Liver (tissue), 2 donors: Measurements from ENCODE around the gene PPP1R10.

ENCODE experiments used
- MAX ChIP-seq: IDR thresholded peaks from 2 replicates; pipeline ENCODE4 v1.6.1; 2016; ENCODE audit warnings: antibody characterized with exemption
- REST ChIP-seq: IDR thresholded peaks from 2 replicates; pipeline ENCODE4 v1.6.1; 2016; ENCODE audit warnings: antibody characterized with exemption, mild to moderate bottlenecking
- YY1 ChIP-seq: IDR thresholded peaks from 2 replicates; pipeline ENCODE4 v1.6.1; 2016; ENCODE audit warnings: antibody characterized with exemption, mild to moderate bottlenecking
- TF ChIP-seq, protein P1 (sequence below): fragments of 150-350 bp; IDR thresholded peaks from 2 replicates; pipeline ENCODE4 v1.5.1; 2017; ENCODE audit warnings: improper control_type of control experiment, low read depth, low read length; ENCODE audit not compliant: missing input control
- TF ChIP-seq, protein P2 (sequence below): IDR thresholded peaks from 2 replicates; pipeline ENCODE4 v1.6.1; 2016; ENCODE audit warnings: antibody characterized with exemption
- donor health status: healthy.

- TF ChIP-seq, protein P1, sequence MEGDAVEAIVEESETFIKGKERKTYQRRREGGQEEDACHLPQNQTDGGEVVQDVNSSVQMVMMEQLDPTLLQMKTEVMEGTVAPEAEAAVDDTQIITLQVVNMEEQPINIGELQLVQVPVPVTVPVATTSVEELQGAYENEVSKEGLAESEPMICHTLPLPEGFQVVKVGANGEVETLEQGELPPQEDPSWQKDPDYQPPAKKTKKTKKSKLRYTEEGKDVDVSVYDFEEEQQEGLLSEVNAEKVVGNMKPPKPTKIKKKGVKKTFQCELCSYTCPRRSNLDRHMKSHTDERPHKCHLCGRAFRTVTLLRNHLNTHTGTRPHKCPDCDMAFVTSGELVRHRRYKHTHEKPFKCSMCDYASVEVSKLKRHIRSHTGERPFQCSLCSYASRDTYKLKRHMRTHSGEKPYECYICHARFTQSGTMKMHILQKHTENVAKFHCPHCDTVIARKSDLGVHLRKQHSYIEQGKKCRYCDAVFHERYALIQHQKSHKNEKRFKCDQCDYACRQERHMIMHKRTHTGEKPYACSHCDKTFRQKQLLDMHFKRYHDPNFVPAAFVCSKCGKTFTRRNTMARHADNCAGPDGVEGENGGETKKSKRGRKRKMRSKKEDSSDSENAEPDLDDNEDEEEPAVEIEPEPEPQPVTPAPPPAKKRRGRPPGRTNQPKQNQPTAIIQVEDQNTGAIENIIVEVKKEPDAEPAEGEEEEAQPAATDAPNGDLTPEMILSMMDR = no peak
- TF ChIP-seq MAX (no peak), REST (no peak), YY1 (no peak)
- TF ChIP-seq, protein P2, sequence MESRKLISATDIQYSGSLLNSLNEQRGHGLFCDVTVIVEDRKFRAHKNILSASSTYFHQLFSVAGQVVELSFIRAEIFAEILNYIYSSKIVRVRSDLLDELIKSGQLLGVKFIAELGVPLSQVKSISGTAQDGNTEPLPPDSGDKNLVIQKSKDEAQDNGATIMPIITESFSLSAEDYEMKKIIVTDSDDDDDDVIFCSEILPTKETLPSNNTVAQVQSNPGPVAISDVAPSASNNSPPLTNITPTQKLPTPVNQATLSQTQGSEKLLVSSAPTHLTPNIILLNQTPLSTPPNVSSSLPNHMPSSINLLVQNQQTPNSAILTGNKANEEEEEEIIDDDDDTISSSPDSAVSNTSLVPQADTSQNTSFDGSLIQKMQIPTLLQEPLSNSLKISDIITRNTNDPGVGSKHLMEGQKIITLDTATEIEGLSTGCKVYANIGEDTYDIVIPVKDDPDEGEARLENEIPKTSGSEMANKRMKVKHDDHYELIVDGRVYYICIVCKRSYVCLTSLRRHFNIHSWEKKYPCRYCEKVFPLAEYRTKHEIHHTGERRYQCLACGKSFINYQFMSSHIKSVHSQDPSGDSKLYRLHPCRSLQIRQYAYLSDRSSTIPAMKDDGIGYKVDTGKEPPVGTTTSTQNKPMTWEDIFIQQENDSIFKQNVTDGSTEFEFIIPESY = no peak
Observed at GRCh38 chr6:30635834-30636233, 18.8 kb upstream of the PPP1R10 start.
